ENCODE results near the gene RECK.
A peak's percentile ranks its signal among the peaks of the same experiment; 100 is the strongest.
"Not testable (repeated sequence)": the region's sequence is repeated elsewhere in the genome, so short reads cannot be mapped to it uniquely, and the experiment has no call there.

Gene RECK

DNA sequence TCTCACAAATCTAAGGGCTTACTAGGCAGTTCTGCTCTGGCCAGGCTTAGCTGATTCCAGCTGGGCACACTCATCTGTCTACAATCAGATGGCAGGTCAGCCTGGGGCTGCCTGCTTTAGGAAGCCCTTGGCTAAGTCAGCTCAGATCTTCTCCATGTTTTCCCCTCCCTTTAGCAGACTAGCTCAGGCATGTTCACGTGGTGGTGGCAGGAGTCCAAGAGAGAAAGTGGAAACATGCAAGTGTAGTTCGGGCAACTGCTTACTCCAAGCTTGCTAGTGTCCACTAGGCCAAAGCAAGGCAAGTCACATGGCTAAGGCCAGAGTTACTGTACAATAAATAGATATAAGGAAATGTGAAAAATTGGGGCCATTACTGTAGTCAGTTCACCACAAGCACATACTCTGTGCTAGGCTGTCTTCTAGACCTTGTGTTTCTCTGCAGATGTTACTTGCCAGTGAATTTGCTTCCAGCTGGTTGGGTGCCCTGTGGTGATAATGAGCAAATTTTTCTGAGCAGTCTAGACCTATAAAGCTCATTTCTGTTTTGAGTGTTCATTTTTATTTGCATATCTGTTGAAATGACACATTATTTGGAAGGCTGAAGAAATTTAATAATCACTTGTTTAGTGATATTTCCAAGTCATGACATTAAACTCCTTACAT is 38.3 kb downstream of the RECK start:
- POLR2A ChIA-PET (ENCODE audit: low non-redundant PET) = no interaction called here
- TF ChIP-seq, protein P1, sequence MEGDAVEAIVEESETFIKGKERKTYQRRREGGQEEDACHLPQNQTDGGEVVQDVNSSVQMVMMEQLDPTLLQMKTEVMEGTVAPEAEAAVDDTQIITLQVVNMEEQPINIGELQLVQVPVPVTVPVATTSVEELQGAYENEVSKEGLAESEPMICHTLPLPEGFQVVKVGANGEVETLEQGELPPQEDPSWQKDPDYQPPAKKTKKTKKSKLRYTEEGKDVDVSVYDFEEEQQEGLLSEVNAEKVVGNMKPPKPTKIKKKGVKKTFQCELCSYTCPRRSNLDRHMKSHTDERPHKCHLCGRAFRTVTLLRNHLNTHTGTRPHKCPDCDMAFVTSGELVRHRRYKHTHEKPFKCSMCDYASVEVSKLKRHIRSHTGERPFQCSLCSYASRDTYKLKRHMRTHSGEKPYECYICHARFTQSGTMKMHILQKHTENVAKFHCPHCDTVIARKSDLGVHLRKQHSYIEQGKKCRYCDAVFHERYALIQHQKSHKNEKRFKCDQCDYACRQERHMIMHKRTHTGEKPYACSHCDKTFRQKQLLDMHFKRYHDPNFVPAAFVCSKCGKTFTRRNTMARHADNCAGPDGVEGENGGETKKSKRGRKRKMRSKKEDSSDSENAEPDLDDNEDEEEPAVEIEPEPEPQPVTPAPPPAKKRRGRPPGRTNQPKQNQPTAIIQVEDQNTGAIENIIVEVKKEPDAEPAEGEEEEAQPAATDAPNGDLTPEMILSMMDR (conservative IDR thresholded peaks at IDR 0.05; ENCODE audit: low read depth) = no peak
- H3K27ac ChIP-seq = peak overlapping the region; percentile 64
- DNase-seq (ENCODE audit: low spot score) = peak; percentile 81
- CTCF ChIA-PET = interaction anchor here (1.0 kb wide), 1 partner anchor 10 kb away, joined by 3 read pairs; no protein-coding TSS in a partner anchor

GRCh38 chr9:36078051-36078450 is 41.3 kb downstream of the RECK start:
- no peak overlapping the region for H3K27ac ChIP-seq
- TF ChIP-seq, protein P1 (conservative IDR thresholded peaks at IDR 0.05; ENCODE audit: low read depth) = no peak
- POLR2A ChIA-PET (ENCODE audit: low non-redundant PET) = no interaction called here
- DNase-seq (ENCODE audit: low spot score) = no peak
- CTCF ChIA-PET = no interaction called here

DNA sequence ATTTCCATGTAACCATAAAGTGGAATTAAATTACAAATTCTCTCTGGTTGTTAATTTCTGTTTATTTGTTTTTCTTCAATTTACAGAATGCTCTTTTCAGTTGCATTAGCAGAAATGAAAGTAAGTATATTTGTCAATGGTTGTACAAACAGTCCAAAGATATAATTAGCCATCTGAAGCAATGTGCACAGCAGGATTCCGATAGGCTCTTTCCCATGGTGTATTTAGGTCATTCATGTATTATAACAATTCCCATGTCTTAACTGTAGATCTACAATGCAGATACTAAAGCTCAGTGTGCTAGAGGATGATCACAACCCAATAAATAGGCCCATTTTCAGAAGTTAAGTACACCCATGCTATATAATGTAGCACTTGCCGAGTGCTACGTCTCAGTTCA is 43.8 kb downstream of the RECK start:
- H3K27ac ChIP-seq = no peak overlapping the region
- TF ChIP-seq, protein P1 (conservative IDR thresholded peaks at IDR 0.05; ENCODE audit: low read depth) = no peak
- DNase-seq (ENCODE audit: low spot score) = no peak
- ChIA-PET CTCF (interaction anchor here (0.6 kb wide), 1 partner anchor 12 kb away, joined by 3 read pairs; no protein-coding TSS in a partner anchor), POLR2A (ENCODE audit: low non-redundant PET) (no interaction called here)

- CTCF ChIA-PET = no interaction called here
These were observed 46.2 kb downstream of the RECK start for GRCh38 chr9:36082931-36083330.

GRCh38 chr9:36086442-36086841 is 49.7 kb downstream of the RECK start:
- DNase-seq (ENCODE audit: low spot score) = no peak
- CTCF ChIA-PET = no interaction called here
- POLR2A ChIA-PET (ENCODE audit: low non-redundant PET) = no interaction called here
- H3K27ac ChIP-seq = no peak overlapping the region
- TF ChIP-seq, protein P1 (conservative IDR thresholded peaks at IDR 0.05; ENCODE audit: low read depth) = no peak

More at GRCh38 chr9:36082931-36083330, 46.2 kb downstream of the RECK start:
- no peak for DNase-seq (ENCODE audit: low spot score)
- TF ChIP-seq, protein P1 (conservative IDR thresholded peaks at IDR 0.05; ENCODE audit: low read depth) = no peak
- POLR2A ChIA-PET (ENCODE audit: low non-redundant PET) = no interaction called here
- no peak overlapping the region for H3K27ac ChIP-seq

DNA sequence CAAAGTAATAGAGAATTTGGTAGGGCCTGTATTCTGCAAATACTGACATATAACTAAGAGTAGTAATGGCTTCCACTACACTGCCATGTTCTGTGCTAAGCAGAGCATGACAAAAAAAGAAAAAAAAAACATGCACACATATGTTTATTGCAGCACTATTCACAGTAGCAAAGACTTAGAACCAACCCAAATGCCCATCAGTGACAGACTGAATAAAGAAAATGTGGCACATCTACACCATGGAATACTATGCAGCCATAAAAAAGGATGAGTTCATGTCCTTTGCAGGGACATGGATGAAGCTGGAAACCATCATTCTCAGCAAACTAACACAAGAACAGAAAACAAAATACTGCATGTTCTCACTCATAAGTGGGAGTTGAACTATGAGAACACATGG is 50.3 kb downstream of the RECK start:
- DNase-seq (ENCODE audit: low spot score); H3K27ac ChIP-seq; CTCF ChIA-PET; POLR2A ChIA-PET (ENCODE audit: low non-redundant PET): not testable (repeated sequence)

DNA sequence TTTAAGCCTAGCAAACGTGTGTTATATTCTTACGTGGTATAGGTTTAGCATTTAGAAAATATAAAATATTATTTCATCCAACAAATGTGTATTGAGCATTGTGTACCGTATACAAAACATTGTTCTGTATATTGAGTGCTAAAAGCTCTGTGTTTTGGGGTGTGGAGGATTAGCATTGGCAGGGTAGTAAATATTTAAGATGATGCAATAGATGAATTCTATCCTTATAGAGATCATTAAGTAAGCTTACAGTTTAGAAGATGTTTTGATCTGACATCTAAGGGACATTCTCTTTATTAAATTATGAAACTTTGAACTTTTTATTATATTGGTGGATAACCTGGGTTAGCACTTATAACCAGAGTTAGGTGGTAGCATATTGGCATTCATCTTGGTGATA is 51.3 kb downstream of the RECK start:
- no peak overlapping the region for H3K27ac ChIP-seq
- ChIA-PET POLR2A (ENCODE audit: low non-redundant PET) (no interaction called here), CTCF (interaction anchor here (0.6 kb wide), 1 partner anchor 842 kb away, joined by 5 read pairs; no protein-coding TSS in a partner anchor)
- TF ChIP-seq, protein P1 (conservative IDR thresholded peaks at IDR 0.05; ENCODE audit: low read depth) = no peak
- no peak for DNase-seq (ENCODE audit: low spot score)
